Progenitor cell of endocrine pancreas (in vitro differentiated cells): ENCODE data around the gene SIGLEC7. TPM values are rescaled to one million over a fixed set of nuclear protein-coding genes. Genes with fewer than 3 reads are reported as not detected.

Source experiments
- DNase-seq: peaks from one replicate; pipeline ENCODE4 v3.0.0; 2021; ENCODE audit warnings: low spot score; ENCODE audit not compliant: unreplicated experiment
- H3K27ac Mint-ChIP-seq: 2 replicates; pipeline ENCODE4 v1.8.0; 2021; ENCODE audit warnings: mild to moderate bottlenecking, moderate library complexity, mixed read lengths
- H3K27me3 Mint-ChIP-seq: 2 replicates; pipeline ENCODE4 v1.8.0; 2021; ENCODE audit warnings: mixed read lengths
- H3K36me3 Mint-ChIP-seq: 2 replicates; pipeline ENCODE4 v1.8.0; 2022; ENCODE audit warnings: mixed read lengths; ENCODE audit not compliant: insufficient read depth
- H3K4me1 Mint-ChIP-seq: 2 replicates; pipeline ENCODE4 v1.8.0; 2021; ENCODE audit warnings: low read depth, mixed read lengths
- H3K4me3 Mint-ChIP-seq: 2 replicates; pipeline ENCODE4 v1.8.0; 2021; ENCODE audit warnings: low read depth, mild to moderate bottlenecking, moderate library complexity, mixed read lengths
- H3K9me3 Mint-ChIP-seq: 2 replicates; pipeline ENCODE4 v1.8.0; 2021; ENCODE audit warnings: low read depth, mixed read lengths
- total RNA-seq: library from RNA; stranded (reverse); gene quantifications from 2 replicates; pipeline ENCODE4 v1.2.1, GENCODE V29; 2021
- TF ChIP-seq, protein P1 (sequence below): fragments of 200-600 bp; sonication (generic); IDR thresholded peaks from one replicate; pipeline ENCODE4 v1.5.0; 2021; ENCODE audit warnings: antibody characterized with exemption, mild to moderate bottlenecking; ENCODE audit not compliant: unreplicated experiment

SIGLEC7 gene
- total RNA-seq, 1 donor from 2014 or later, result not detected

DNA sequence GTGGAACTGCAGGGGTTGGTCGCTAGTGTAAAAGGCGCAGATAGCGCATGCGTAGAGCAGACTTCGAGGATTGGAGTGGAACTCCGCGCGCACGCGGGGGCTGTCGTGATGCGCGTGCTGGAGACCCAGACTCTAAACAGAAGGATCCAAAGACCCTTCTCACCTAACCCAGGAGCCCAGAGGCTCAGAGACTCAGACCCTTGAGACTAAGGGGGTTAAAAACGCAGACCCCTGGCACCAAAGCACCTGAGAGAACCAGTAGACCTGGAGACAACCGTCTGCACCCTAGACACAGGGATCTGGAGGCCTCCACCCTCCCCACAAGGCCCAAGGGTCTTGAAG is 33.3 kb upstream of the SIGLEC7 start:
- H3K4me1 Mint-ChIP-seq, result peaks cover 8% of the 10 kb centered on the region
- no peaks in the 10 kb centered on the region for H3K27me3 Mint-ChIP-seq
- DNase-seq, result no peak
- TF ChIP-seq, protein P1, sequence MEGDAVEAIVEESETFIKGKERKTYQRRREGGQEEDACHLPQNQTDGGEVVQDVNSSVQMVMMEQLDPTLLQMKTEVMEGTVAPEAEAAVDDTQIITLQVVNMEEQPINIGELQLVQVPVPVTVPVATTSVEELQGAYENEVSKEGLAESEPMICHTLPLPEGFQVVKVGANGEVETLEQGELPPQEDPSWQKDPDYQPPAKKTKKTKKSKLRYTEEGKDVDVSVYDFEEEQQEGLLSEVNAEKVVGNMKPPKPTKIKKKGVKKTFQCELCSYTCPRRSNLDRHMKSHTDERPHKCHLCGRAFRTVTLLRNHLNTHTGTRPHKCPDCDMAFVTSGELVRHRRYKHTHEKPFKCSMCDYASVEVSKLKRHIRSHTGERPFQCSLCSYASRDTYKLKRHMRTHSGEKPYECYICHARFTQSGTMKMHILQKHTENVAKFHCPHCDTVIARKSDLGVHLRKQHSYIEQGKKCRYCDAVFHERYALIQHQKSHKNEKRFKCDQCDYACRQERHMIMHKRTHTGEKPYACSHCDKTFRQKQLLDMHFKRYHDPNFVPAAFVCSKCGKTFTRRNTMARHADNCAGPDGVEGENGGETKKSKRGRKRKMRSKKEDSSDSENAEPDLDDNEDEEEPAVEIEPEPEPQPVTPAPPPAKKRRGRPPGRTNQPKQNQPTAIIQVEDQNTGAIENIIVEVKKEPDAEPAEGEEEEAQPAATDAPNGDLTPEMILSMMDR, result no peak
- peak overlapping the region; percentile 93 for H3K27ac Mint-ChIP-seq
- H3K36me3 Mint-ChIP-seq, result peaks cover 2% of the 10 kb centered on the region
- H3K4me3 Mint-ChIP-seq, result peak overlapping the region; percentile 93
- no peaks in the 10 kb centered on the region for H3K9me3 Mint-ChIP-seq

DNA sequence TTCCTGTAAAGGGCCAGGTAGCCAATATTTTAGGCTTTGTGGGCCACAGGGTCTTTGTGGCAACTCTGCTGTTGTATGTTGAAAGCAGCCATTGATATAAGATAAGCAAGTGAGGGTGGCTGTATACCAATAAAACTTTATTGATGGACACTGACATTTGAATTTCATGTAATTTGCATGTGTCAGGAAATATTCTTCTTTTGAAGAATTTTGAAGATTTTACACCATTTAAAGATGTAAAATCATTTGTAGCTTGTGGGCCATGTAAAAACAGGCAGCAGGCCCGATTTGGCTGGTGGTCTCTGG is 31.5 kb upstream of the SIGLEC7 start:
- no peak overlapping the region for H3K4me3 Mint-ChIP-seq
- peaks cover 8% of the 10 kb centered on the region for H3K4me1 Mint-ChIP-seq
- no peak for DNase-seq
- TF ChIP-seq, protein P1, result no peak
- H3K36me3 Mint-ChIP-seq, result no peaks in the 10 kb centered on the region
- H3K9me3 Mint-ChIP-seq, result no peaks in the 10 kb centered on the region
- peaks cover 5% of the 10 kb centered on the region for H3K27me3 Mint-ChIP-seq
- no peak overlapping the region for H3K27ac Mint-ChIP-seq

DNA sequence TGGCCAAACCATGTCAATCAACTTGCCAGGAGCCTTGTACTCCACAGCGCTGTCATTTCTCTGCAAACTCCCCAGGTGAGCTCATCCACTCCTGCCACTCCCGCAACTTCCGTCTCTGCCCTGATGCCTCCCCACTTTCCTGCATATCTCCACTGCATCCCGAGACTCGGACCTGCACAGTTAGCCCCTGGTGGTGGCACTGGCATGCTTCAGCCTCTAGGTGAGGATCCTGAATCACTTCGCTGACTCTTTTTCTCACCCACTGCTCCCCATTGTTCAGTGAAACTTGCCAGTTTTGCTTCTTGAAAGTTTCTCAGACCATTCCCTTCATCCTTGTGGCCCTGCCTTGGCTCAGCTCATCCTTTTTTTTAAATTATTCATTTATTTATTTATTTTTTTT is 30.5 kb upstream of the SIGLEC7 start:
- Mint-ChIP-seq H3K9me3 (no peaks in the 10 kb centered on the region), H3K27ac (no peak overlapping the region), H3K27me3 (peaks cover 11% of the 10 kb centered on the region), H3K4me1 (peaks cover 8% of the 10 kb centered on the region), H3K4me3 (no peak overlapping the region), H3K36me3 (no peaks in the 10 kb centered on the region)
- no peak for DNase-seq
- TF ChIP-seq, protein P1, result peak; percentile 54

DNA sequence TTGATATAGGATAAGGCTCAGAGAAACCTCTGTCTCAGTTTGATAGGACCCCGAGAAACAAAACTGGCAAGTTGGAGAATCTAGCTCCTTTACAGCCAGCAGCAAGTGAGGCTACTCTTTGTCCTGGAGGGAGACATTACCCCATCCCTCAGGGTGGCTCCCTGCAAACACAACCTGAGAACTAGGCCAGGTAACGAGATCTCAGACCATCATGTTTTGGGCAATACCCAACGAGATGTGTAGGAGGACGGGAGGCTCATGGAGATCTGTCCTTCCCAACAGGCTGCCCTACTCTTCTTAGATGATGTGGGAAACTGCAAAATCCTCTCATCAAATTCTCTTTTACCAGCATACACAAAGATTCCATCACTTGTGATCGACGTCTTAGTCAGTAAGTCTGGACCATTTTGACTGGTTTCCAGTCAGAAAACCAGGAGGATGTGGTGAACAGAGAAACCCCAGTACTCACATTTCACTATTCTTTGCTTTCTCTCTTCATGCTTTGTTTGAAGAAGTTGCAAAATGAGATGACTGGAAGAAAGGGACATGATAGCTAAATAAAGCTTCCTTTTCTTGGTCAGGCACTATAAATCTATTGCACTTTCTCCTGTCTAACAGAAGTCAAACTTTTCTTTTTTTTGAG is 27.9 kb upstream of the SIGLEC7 start:
- H3K36me3 Mint-ChIP-seq, result no peaks in the 10 kb centered on the region
- no peaks in the 10 kb centered on the region for H3K9me3 Mint-ChIP-seq
- TF ChIP-seq, protein P1, result no peak
- H3K27me3 Mint-ChIP-seq, result peaks cover 20% of the 10 kb centered on the region
- no peak overlapping the region for H3K27ac Mint-ChIP-seq
- H3K4me3 Mint-ChIP-seq, result no peak overlapping the region
- H3K4me1 Mint-ChIP-seq, result no peaks in the 10 kb centered on the region
- no peak for DNase-seq

DNA sequence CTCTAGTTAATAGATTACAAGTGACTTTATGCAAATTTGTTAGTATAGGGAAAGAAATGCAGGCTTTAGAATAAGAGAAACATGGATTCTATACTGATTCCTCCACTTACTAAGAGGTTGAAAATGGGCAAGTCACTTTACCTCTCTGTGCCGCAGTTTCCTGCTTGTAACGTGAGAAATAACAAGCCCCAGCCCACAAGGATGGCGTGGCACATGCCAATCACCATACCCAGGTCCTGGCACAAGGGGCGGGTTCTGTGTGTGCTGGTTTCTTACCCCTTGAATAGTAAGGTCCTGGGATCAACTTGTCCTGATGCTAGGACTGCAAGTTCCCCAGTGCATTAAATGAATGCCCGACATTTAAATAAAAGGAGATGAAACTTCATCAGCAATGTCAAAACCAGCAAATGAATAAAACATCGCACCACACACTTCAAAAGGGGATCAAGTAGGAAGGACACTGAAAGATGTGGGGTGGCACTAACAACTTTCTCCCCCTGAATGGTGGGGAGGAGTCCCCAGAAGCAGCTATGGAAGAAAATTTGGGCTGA is 25.3 kb upstream of the SIGLEC7 start:
- Mint-ChIP-seq H3K27me3 (peaks cover 20% of the 10 kb centered on the region), H3K36me3 (no peaks in the 10 kb centered on the region), H3K9me3 (no peaks in the 10 kb centered on the region), H3K4me1 (no peaks in the 10 kb centered on the region), H3K27ac (no peak overlapping the region), H3K4me3 (no peak overlapping the region)
- TF ChIP-seq, protein P1, result no peak
- no peak for DNase-seq
